ENCODE measurements around the gene TRAPPC2L. TPM values are rescaled to one million over a fixed set of nuclear protein-coding genes. Genes with fewer than 3 reads are reported as not detected.

The TRAPPC2L gene
- total and polyA plus RNA-seq, 3 donors from 2014 or later: 58.3 to 216 (median 59.8) TPM

DNA sequence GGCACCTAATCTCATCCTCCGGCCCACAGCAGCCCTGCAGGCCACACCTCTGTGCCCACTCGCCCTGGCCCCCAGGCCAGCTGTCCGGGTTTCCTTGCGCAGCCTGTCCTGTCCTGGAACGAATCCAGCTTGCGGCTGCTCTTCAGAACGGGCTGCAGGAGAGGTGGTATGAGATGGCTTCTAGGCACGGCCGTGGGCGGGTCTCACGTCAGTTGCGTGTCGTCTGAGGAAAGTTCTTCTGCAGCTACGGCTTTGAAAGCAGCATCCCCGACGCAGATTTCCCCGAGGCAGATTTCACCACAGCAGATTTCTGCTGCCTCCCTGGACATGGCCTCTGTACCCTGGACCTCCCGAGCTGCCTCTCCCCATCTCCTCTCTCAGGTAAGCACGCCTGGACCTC lies 18.4 kb upstream of the TRAPPC2L start:
- intact Hi-C loops (cut with DNase I; ENCODE audit: low total_unique reads): no loop called here
- DNase-seq: no peak
- Histone ChIP-seq H3K4me1 (no peaks in the 10 kb centered on the region), H3K27ac (no peak overlapping the region), H3K36me3 (ENCODE audit: low read depth, missing control alignments) (no peaks in the 10 kb centered on the region), H3K27me3 (no peaks in the 10 kb centered on the region), H3K9me3 (no peaks in the 10 kb centered on the region), H3K4me3 (no peak overlapping the region)
- 88 to 89% methylated on average over 19 of the region's 19 CpGs for WGBS, 2 donors
- TF ChIP-seq POLR2A (IDR thresholded peaks at IDR 0.05): no peak
- TF ChIP-seq, protein P1, sequence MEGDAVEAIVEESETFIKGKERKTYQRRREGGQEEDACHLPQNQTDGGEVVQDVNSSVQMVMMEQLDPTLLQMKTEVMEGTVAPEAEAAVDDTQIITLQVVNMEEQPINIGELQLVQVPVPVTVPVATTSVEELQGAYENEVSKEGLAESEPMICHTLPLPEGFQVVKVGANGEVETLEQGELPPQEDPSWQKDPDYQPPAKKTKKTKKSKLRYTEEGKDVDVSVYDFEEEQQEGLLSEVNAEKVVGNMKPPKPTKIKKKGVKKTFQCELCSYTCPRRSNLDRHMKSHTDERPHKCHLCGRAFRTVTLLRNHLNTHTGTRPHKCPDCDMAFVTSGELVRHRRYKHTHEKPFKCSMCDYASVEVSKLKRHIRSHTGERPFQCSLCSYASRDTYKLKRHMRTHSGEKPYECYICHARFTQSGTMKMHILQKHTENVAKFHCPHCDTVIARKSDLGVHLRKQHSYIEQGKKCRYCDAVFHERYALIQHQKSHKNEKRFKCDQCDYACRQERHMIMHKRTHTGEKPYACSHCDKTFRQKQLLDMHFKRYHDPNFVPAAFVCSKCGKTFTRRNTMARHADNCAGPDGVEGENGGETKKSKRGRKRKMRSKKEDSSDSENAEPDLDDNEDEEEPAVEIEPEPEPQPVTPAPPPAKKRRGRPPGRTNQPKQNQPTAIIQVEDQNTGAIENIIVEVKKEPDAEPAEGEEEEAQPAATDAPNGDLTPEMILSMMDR (IDR thresholded peaks at IDR 0.05): no peak

DNA sequence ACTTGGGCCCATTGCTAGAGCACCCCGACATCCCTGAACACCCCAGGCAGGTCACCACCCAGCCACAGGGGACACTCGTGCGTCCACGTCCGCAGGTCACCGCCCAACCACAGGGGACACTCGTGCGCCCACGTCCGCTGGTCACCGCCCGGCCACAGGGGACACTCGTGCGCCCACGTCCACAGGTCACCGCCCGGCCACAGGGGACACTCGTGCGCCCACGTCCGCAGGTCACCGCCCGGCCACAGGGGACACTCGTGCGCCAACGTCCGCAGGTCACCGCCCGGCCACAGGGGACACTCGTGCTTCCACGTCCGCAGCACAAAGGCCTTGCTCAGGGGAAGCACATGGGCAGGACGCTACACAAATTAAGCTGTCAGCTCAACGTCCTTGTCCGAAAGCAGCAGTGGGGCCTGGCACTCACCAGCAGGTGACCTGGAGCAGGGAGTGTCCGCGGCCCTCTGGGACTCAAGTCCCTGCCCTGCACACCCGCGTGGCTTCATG lies 17.8 kb upstream of the TRAPPC2L start:
- intact Hi-C loops (cut with DNase I; ENCODE audit: low total_unique reads): no loop called here
- H3K36me3 ChIP-seq (ENCODE audit: low read depth, missing control alignments): no peaks in the 10 kb centered on the region
- DNase-seq: no peak
- H3K27me3 ChIP-seq: no peaks in the 10 kb centered on the region
- H3K4me3 ChIP-seq: no peak overlapping the region
- TF ChIP-seq POLR2A (IDR thresholded peaks at IDR 0.05): no peak
- TF ChIP-seq, protein P1 (IDR thresholded peaks at IDR 0.05): no peak
- no peaks in the 10 kb centered on the region for H3K9me3 ChIP-seq
- H3K27ac ChIP-seq: no peak overlapping the region
- H3K4me1 ChIP-seq: no peaks in the 10 kb centered on the region
- 91 to 92% methylated on average over 34 to 35 of the region's 39 CpGs for WGBS, 2 donors

DNA sequence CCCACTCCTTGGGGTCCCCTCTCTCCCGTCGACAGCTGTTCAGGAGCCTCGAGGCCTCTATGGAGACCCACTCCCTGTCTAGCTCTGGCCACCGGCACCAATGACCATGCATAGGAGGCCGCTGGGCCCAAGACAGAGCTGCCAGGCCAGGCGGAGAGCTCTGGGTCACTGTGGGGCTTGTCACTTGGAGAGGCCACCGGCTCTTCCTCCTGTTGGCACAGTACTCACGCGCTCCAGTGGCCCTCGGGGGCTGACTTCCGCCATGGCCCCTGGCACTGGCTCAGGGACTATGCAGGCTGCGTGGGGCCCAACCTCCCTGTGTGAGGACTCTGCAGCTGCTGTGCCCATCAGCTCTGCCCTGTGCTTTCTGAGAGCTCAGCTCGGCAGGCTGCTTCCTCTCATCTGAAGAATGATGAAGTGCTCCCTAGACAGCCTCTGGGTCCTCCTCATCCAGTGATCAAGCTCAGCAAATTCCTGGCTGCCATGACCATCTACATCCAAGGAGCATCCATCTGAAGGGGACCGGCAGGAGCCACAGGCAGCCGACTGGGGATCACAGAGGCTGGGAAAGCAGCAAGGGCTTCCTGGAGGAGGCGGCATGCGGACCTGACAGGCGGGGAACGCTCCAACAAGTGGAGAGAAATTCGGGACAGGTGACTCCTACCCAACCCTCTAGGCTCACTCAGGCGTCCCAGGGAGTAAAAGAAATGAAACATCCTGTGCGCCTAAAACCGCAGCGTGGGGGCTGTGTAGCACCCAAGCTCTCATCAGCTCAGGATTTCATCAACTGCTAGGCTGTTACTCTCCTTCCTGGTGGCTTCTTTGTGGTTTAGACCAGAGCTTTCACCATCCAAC lies 17.0 kb upstream of the TRAPPC2L start:
- no peaks in the 10 kb centered on the region for H3K4me1 ChIP-seq
- no peak overlapping the region for H3K27ac ChIP-seq
- 88 to 92% methylated on average over 4 to 24 of the region's 24 CpGs for WGBS, 2 donors
- H3K27me3 ChIP-seq: no peaks in the 10 kb centered on the region
- TF ChIP-seq, protein P1 (IDR thresholded peaks at IDR 0.05): no peak
- H3K4me3 ChIP-seq: no peak overlapping the region
- H3K9me3 ChIP-seq: no peaks in the 10 kb centered on the region
- H3K36me3 ChIP-seq (ENCODE audit: low read depth, missing control alignments): no peaks in the 10 kb centered on the region
- no peak for DNase-seq
- intact Hi-C loops (cut with DNase I; ENCODE audit: low total_unique reads): no loop called here

DNA sequence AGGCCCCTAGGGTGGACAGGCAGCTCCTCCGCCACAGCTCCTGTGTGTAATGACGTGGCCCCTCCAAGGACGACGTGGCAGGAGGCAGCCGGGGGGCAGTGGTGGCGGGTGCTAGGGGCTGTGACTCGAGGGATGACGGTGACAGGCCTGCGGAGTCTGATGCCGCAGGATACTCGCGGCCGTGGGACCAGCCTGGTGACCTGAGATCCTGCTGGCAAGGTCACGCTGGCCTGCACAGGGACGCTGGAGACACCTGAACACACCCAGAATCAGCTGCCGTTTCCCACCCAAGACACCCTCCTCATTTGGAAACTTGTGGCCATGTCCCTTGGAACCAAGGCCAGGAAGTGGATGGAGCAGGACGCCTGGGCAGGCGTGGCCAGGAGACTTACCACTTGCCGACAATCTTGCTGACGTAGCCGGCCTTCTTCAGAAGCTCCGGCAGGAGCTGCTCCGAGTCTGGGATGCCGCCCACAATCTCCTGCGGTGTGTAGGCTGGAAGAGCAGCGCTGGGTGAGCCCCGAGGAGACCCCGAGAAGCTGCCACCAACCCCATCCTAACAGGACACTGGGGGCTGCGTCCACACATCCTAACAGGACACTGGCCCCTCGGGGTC lies 16.2 kb upstream of the TRAPPC2L start:
- Histone ChIP-seq H3K36me3 (ENCODE audit: low read depth, missing control alignments) (no peaks in the 10 kb centered on the region), H3K4me1 (no peaks in the 10 kb centered on the region), H3K27me3 (no peaks in the 10 kb centered on the region), H3K27ac (no peak overlapping the region), H3K4me3 (no peak overlapping the region), H3K9me3 (no peaks in the 10 kb centered on the region)
- 93 to 96% methylated on average over 23 to 28 of the region's 30 CpGs for WGBS, 2 donors
- intact Hi-C loops (cut with DNase I; ENCODE audit: low total_unique reads): no loop called here
- no peak for TF ChIP-seq POLR2A (IDR thresholded peaks at IDR 0.05)
- TF ChIP-seq, protein P1 (IDR thresholded peaks at IDR 0.05): no peak
- no peak for DNase-seq
